22Rv1 (cell line): ENCODE data around the gene CLEC2L.

ENCODE experiments used
- H3K27ac ChIP-seq: fragments of 450-650 bp; 2 replicates; pipeline ENCODE4 v1.5.1; 2017
- CTCF ChIP-seq: fragments of 450-650 bp; IDR thresholded peaks from 2 replicates; pipeline ENCODE4 v1.5.1; 2017; ENCODE audit warnings: mild to moderate bottlenecking
- ZFX ChIP-seq: fragments of 450-650 bp; IDR thresholded peaks from 2 replicates; pipeline ENCODE4 v1.6.1; 2017; ENCODE audit warnings: antibody characterized with exemption, borderline replicate concordance

Gene CLEC2L

GRCh38 chr7:139571190-139571589 lies 47.7 kb downstream of the CLEC2L start:
- no peak for TF ChIP-seq CTCF
- no peak for TF ChIP-seq ZFX
- H3K27ac ChIP-seq, result no peak overlapping the region

- H3K27ac ChIP-seq, result no peak overlapping the region
- TF ChIP-seq CTCF (no peak), ZFX (no peak)
Observed at GRCh38 chr7:139571651-139572050, 48.2 kb downstream of the CLEC2L start.

- H3K27ac ChIP-seq, result no peak overlapping the region
- TF ChIP-seq CTCF (no peak), ZFX (no peak)
Observed at GRCh38 chr7:139572071-139572470, 48.6 kb downstream of the CLEC2L start.

- H3K27ac ChIP-seq, result no peak overlapping the region
- TF ChIP-seq CTCF (no peak), ZFX (no peak)
Observed at GRCh38 chr7:139572704-139573385, 49.4 kb downstream of the CLEC2L start.

- no peak for TF ChIP-seq CTCF
- TF ChIP-seq ZFX, result no peak
- H3K27ac ChIP-seq, result no peak overlapping the region
Observed at GRCh38 chr7:139573871-139574270, 50.4 kb downstream of the CLEC2L start.

GRCh38 chr7:139574618-139575337 lies 51.3 kb downstream of the CLEC2L start:
- H3K27ac ChIP-seq, result no peak overlapping the region
- no peak for TF ChIP-seq ZFX
- TF ChIP-seq CTCF, result no peak

GRCh38 chr7:139575338-139575680 lies 51.8 kb downstream of the CLEC2L start:
- TF ChIP-seq CTCF, result no peak
- no peak for TF ChIP-seq ZFX
- H3K27ac ChIP-seq, result no peak overlapping the region
